AG09309 (cell line): ENCODE data around the gene CDC14A.
"Not testable (repeated sequence)": the region's sequence is repeated elsewhere in the genome, so short reads cannot be mapped to it uniquely, and the experiment has no call there.

ENCODE experiments used
- DNase-seq: peaks from one replicate; pipeline ENCODE4 v3.0.0-alpha.2; 2010; ENCODE audit warnings: low read depth
- H3K4me3 ChIP-seq: 2 replicates; pipeline ENCODE4 v1.5.1; 2011; ENCODE audit warnings: mild to moderate bottlenecking, low read depth, low read length, moderate library complexity; ENCODE audit not compliant: control insufficient read depth
- TF ChIP-seq, protein P1 (sequence below): IDR thresholded peaks from 2 replicates; pipeline ENCODE4 v1.5.1; 2011; ENCODE audit warnings: mild to moderate bottlenecking, low read depth, low read length, inconsistent platforms; ENCODE audit not compliant: insufficient read depth, control insufficient read depth; ENCODE audit errors: missing control alignments

CDC14A gene

GRCh38 chr1:100332331-100332730 is 20.0 kb upstream of the CDC14A start:
- H3K4me3 ChIP-seq = no peak overlapping the region
- TF ChIP-seq, protein P1, sequence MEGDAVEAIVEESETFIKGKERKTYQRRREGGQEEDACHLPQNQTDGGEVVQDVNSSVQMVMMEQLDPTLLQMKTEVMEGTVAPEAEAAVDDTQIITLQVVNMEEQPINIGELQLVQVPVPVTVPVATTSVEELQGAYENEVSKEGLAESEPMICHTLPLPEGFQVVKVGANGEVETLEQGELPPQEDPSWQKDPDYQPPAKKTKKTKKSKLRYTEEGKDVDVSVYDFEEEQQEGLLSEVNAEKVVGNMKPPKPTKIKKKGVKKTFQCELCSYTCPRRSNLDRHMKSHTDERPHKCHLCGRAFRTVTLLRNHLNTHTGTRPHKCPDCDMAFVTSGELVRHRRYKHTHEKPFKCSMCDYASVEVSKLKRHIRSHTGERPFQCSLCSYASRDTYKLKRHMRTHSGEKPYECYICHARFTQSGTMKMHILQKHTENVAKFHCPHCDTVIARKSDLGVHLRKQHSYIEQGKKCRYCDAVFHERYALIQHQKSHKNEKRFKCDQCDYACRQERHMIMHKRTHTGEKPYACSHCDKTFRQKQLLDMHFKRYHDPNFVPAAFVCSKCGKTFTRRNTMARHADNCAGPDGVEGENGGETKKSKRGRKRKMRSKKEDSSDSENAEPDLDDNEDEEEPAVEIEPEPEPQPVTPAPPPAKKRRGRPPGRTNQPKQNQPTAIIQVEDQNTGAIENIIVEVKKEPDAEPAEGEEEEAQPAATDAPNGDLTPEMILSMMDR = no peak

GRCh38 chr1:100335436-100335835 is 16.9 kb upstream of the CDC14A start:
- no peak overlapping the region for H3K4me3 ChIP-seq
- no peak for DNase-seq
- TF ChIP-seq, protein P1 = no peak

More at GRCh38 chr1:100332331-100332730, 20.0 kb upstream of the CDC14A start:
- no peak for DNase-seq

DNA sequence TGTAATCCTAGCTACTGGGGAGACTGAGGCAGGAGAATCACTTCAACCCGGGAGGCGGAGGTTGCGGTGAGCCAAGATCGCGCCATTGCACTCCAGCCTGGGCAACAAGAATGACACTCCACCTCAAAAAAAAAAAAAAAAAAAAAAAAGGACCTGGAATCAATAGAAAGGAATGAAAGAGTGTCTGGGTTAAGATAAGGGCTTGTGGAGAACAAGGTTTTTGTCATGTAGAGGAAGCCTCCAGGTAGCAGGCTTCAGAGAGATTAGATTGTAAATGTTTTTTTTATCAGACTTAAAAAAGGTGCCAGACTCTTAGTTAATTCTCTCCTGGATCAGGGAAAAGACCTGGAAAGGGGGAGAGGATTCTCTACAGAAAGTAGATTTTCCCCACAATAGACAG is 14.4 kb upstream of the CDC14A start:
- H3K4me3 ChIP-seq, DNase-seq: not testable (repeated sequence)

DNA sequence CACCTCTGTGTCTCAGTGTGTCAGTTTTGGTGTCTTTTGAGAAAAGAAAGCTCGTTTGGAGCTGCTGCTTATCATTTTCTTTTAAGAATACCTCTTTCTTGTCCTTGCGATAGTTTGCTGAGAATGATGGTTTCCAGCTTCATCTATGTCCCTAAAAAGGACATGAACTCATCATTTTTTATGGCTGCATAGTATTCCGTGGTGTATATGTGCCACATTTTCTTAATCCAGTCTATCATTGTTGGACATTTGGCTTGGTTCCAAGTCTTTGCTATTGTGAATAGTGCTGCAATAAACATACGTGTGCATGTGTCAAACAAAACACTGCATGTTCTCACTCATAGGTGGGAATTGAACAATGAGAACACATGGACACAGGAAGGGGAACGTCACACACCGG is 12.6 kb upstream of the CDC14A start:
- not testable (repeated sequence) for H3K4me3 ChIP-seq, DNase-seq

DNA sequence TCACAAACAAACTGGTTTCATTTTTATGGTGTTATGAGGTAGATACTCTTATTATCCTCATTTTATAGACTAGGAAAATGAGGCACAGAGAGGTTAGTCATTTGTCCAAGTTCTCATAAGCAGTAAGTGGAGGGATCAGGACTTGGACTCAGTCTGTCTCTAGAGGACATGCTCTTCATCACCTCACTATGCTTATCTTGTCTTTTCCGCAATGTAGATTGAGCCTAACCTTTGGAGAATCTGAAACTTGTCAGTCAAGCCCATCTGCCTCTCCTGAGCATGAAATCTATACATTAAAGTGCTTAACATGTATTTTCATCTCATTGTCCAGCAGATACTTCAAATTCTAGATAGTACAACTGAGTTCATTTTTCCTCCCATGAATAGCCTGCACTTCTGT is 11.8 kb upstream of the CDC14A start:
- DNase-seq = no peak
- TF ChIP-seq, protein P1 = no peak
- H3K4me3 ChIP-seq = no peak overlapping the region

DNA sequence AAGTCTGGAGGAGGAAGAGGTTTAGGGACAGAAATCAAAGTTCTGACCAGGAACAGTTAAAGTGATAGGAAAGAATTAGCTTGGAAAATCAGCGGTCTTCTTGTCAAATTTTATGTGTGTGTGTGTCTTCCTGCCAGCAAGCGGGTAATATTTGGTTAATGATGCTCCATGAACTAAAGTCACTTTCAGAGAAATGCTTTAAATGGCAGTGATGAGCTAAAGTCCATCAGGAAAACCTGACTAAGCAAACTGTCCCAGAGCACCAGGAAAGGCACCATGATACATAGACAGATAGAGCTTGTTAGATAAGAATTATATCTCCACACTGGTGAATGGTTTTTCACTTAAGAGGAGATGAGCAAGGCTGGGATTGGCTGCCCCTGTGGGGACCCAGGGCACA is 10.0 kb upstream of the CDC14A start:
- no peak for DNase-seq
- TF ChIP-seq, protein P1 = no peak
- no peak overlapping the region for H3K4me3 ChIP-seq

GRCh38 chr1:100343897-100344296 is 8.4 kb upstream of the CDC14A start:
- H3K4me3 ChIP-seq = no peak overlapping the region
- DNase-seq = no peak
- TF ChIP-seq, protein P1 = no peak

DNA sequence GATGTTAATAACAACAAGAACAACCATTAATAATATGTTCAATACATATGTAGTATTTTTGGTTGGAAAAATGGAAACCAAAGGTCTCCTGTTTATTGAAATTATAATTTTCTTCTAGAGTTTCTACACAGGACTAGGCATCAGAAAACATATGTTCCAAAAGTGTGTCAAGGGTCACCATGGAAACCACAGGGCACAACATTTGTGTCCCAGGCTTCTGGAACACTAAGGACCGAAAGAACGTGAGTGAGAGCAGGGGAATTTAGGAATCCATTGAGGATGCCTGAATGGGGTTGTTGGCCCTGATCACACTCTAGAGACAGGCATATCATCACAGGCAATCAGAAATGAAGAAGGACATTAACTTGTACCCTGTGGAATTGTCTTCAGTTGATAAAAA is 7.5 kb upstream of the CDC14A start:
- TF ChIP-seq, protein P1 = no peak
- no peak overlapping the region for H3K4me3 ChIP-seq
- DNase-seq = no peak
